HCT116 (cell line): ENCODE measurements around the gene C14orf93. TPM values are rescaled to one million over a fixed set of nuclear protein-coding genes. Genes with fewer than 3 reads are reported as not detected.

Experiments used
- ATAC-seq: fragments of 200-7000 bp; cut with Tn5 transposase; 2 replicates; pipeline ENCODE4 v1.9.1; 2020; ENCODE audit warnings: mild to moderate bottlenecking, moderate library complexity
- BruUV-seq: library from RNA; stranded (reverse); fragments of 400-500 nt; replicated peaks from 2 replicates; lab custom pipeline; 2021; lab: Mats Ljungman, UMichigan
- CTCF ChIA-PET: fragments of 300-600 bp; sonication (Branson Sonifier 250); formaldehyde crosslinking; loops from one replicate; lab custom pipeline; 2021; ENCODE audit warnings: antibody characterized with exemption; lab: Charles Lee
- POLR2A ChIA-PET: fragments of 300-600, 350-600 bp; sonication (Branson Sonifier 250); formaldehyde crosslinking; loops from one replicate; lab custom pipeline; 2021; ENCODE audit warnings: antibody characterized with exemption; lab: Charles Lee
- RAD21 ChIA-PET, 2 experiments: fragments of 300-600 bp; sonication (Branson Sonifier 250); formaldehyde crosslinking; loops; one replicate each; lab custom pipeline; 2023; ENCODE audit warnings: low total read pairs in 2 of 2; ENCODE audit not compliant: uncharacterized antibody in 2 of 2, unreplicated experiment in 2 of 2, low non-redundant PET in 1 of 2; lab: Charles Lee
- DNase-seq: peaks from one replicate; pipeline ENCODE4 v3.0.0-alpha.2; 2010; ENCODE audit warnings: low read depth, low spot score
- H2AFZ ChIP-seq: fragments of 200-600 bp; shearing (Covaris generic), sonication (generic); 2 replicates; pipeline ENCODE4 v1.6.1; 2017; ENCODE audit warnings: low read depth, mixed run types, mixed read lengths, antibody characterized with exemption, low read length; ENCODE audit not compliant: poor library complexity, severe bottlenecking
- H3K27ac ChIP-seq: 2 replicates; pipeline ENCODE4 v1.5.1; 2012; ENCODE audit warnings: low read depth, low read length
- H3K27me3 ChIP-seq: fragments of 200-600 bp; sonication (generic); 2 replicates; pipeline ENCODE4 v1.6.1; 2016; ENCODE audit warnings: mixed run types, low read length, mixed read lengths; ENCODE audit not compliant: insufficient read depth
- H3K36me3 ChIP-seq, 2 experiments: fragments of 200-500 bp in 1 of 2; fragments of 200-600 bp in 1 of 2; sonication (Bioruptor generic) in 1 of 2; sonication (generic) in 1 of 2; 2 replicates each; pipeline versions ENCODE4 v1.5.1 to v1.6.1; 2014 to 2016; ENCODE audit warnings: low read length in 2 of 2, inconsistent platforms in 1 of 2, mixed read lengths in 1 of 2, mixed run types in 1 of 2; ENCODE audit not compliant: insufficient read depth in 2 of 2, control insufficient read depth in 1 of 2
- H3K4me1 ChIP-seq, 2 experiments: fragments of 200-600 bp in 1 of 2; sonication (generic) in 1 of 2; 2 replicates each; pipeline versions ENCODE4 v1.5.1 to v1.6.1; 2012 to 2017; ENCODE audit warnings: low read length in 2 of 2, inconsistent platforms in 1 of 2, mild to moderate bottlenecking in 1 of 2, mixed read lengths in 1 of 2, mixed run types in 1 of 2, moderate library complexity in 1 of 2; ENCODE audit not compliant: insufficient read depth in 2 of 2, control insufficient read depth in 1 of 2
- H3K4me2 ChIP-seq: fragments of 200-600 bp; sonication (generic); 2 replicates; pipeline ENCODE4 v1.6.1; 2017; ENCODE audit warnings: mixed run types, low read length, mixed read lengths
- H3K4me3 ChIP-seq, 2 experiments: fragments of 200-600 bp in 1 of 2; sonication (generic) in 1 of 2; replicated peaks in 1 of 2; 2 replicates each; pipeline ENCODE4 v1.5.1; 2011 to 2016; ENCODE audit warnings: low read length in 2 of 2, control low read depth in 1 of 2, low read depth in 1 of 2, mild to moderate bottlenecking in 1 of 2, mixed read lengths in 1 of 2, mixed run types in 1 of 2
- H3K79me2 ChIP-seq: fragments of 200-600 bp; sonication (generic); 2 replicates; pipeline ENCODE4 v1.6.1; 2017; ENCODE audit warnings: mild to moderate bottlenecking, mixed run types, low read length, moderate library complexity, mixed read lengths; ENCODE audit not compliant: insufficient read depth
- H3K9ac ChIP-seq: fragments of 200-600 bp; sonication (generic); 2 replicates; pipeline ENCODE4 v1.6.1; 2016; ENCODE audit warnings: low read length, mixed read lengths
- H3K9me2 ChIP-seq: fragments of 200-600 bp; sonication (generic), shearing (Covaris generic); 2 replicates; pipeline ENCODE4 v1.6.1; 2017; ENCODE audit warnings: mixed run types, mild to moderate bottlenecking, moderate library complexity; ENCODE audit not compliant: insufficient read depth
- H3K9me3 ChIP-seq, 2 experiments: fragments of 200-500 bp in 1 of 2; fragments of 200-600 bp in 1 of 2; sonication (Bioruptor generic) in 1 of 2; sonication (generic) in 1 of 2; 2 replicates each; pipeline ENCODE4 v1.6.1; 2014 to 2017; ENCODE audit warnings: low read length in 2 of 2, mixed read lengths in 2 of 2, inconsistent platforms in 1 of 2, low read depth in 1 of 2, mild to moderate bottlenecking in 1 of 2, mixed run types in 1 of 2, moderate library complexity in 1 of 2; ENCODE audit not compliant: control insufficient read depth in 1 of 2, insufficient read depth in 1 of 2
- H4K20me1 ChIP-seq: fragments of 200-600 bp; sonication (generic), shearing (Covaris generic); 2 replicates; pipeline ENCODE4 v1.6.1; 2017; ENCODE audit warnings: mixed run types, mild to moderate bottlenecking, moderate library complexity; ENCODE audit not compliant: insufficient read depth
- ATF3 ChIP-seq: IDR thresholded peaks from 2 replicates; pipeline ENCODE4 v1.6.1; 2012
- CBX3 ChIP-seq: IDR thresholded peaks from 2 replicates; pipeline ENCODE4 v1.6.1; 2012; ENCODE audit warnings: low read depth
- CTCF ChIP-seq, 3 experiments: fragments of 200-600 bp in 1 of 3; sonication (generic) in 1 of 3; IDR thresholded peaks in 2 of 3; conservative IDR thresholded peaks in 1 of 3; 2 replicates each; pipeline ENCODE4 v1.5.1; 2012 to 2017; ENCODE audit warnings: low read depth in 2 of 3, low read length in 2 of 3, antibody characterized with exemption in 1 of 3, borderline replicate concordance in 1 of 3, control low read depth in 1 of 3, mild to moderate bottlenecking in 1 of 3, mixed read lengths in 1 of 3, mixed run types in 1 of 3, moderate library complexity in 1 of 3; ENCODE audit not compliant: insufficient read depth in 1 of 3
- EZH2 ChIP-seq: fragments of 200-600 bp; sonication (generic); IDR thresholded peaks from 2 replicates; pipeline ENCODE4 v1.6.1; 2017; ENCODE audit warnings: antibody characterized with exemption, mixed run types
- JUND ChIP-seq: IDR thresholded peaks from 2 replicates; pipeline ENCODE4 v1.6.1; 2012
- POLR2A ChIP-seq: IDR thresholded peaks from 2 replicates; pipeline ENCODE4 v1.7.0; 2011; ENCODE audit warnings: borderline replicate concordance; ENCODE audit not compliant: insufficient read depth, insufficient read length; ENCODE audit errors: extremely low read depth
- REST ChIP-seq: IDR thresholded peaks from 2 replicates; pipeline ENCODE4 v1.6.1; 2012; ENCODE audit warnings: low read depth
- SIN3A ChIP-seq: IDR thresholded peaks from 2 replicates; pipeline ENCODE4 v1.6.1; 2012; ENCODE audit warnings: low read depth
- ZFX ChIP-seq: fragments of 450-650 bp; IDR thresholded peaks from 2 replicates; pipeline ENCODE4 v1.6.1; 2017
- ZNF274 ChIP-seq: fragments of 200-500 bp; sonication (Bioruptor generic); IDR thresholded peaks from 2 replicates; pipeline ENCODE4 v1.6.1; 2014; ENCODE audit warnings: mild to moderate bottlenecking, low read depth, low read length, inconsistent platforms
- intact Hi-C: fragments of 100-400 bp; cut with micrococcal nuclease; formaldehyde crosslinking; loops from 2 replicates; pipeline ENCODE4 v1.10.0; 2022
- total RNA-seq: library from RNA; stranded (reverse); gene quantifications from one replicate; pipeline ENCODE4 v1.2.1, GENCODE V29; 2021; ENCODE audit not compliant: unreplicated experiment

Gene C14orf93
- total RNA-seq, 1 experiment from 2014 or later, result 13.7 TPM

- intact Hi-C loops, result no loop called here
- Histone ChIP-seq H2AFZ (no peak overlapping the region), H3K4me1 (peaks cover 6 to 16% of the 10 kb centered on the region in 2 experiments; a peak in 3 of 4 replicates), H3K9me2 (no peaks in the 10 kb centered on the region), H3K4me2 (no peak overlapping the region), H3K9me3 (no peaks in the 10 kb centered on the region), H3K9ac (no peak overlapping the region), H3K27me3 (no peaks in the 10 kb centered on the region), H3K27ac (no peak overlapping the region), H3K4me3 (no peak overlapping the region), H4K20me1 (no peaks in the 10 kb centered on the region), H3K79me2 (no peaks in the 10 kb centered on the region), H3K36me3 (peaks cover 0 to 12% of the 10 kb centered on the region in 2 experiments; a peak in 2 of 4 replicates)
- ChIA-PET POLR2A (no interaction called here), RAD21 (no interaction called here), CTCF (interaction anchor here (1.0 kb wide), 1 partner anchor 36 kb away, joined by 3 read pairs; no protein-coding TSS in a partner anchor)
- BruUV-seq, result no TSS peak
- no peak for ATAC-seq
- TF ChIP-seq CTCF (IDR thresholded peaks at IDR 0.05 in 2 of 3, conservative IDR thresholded peaks at IDR 0.05 in 1 of 3; ENCODE audit: borderline replicate concordance in 1 of 3, insufficient read depth in 1 of 3, low read depth in 2 of 3, low read length in 2 of 3) (no peak), ATF3 (no peak), ZNF274 (no peak), POLR2A (no peak), REST (no peak), CBX3 (no peak), JUND (no peak), SIN3A (no peak), EZH2 (no peak), ZFX (no peak)
- no peak for DNase-seq
Measured at GRCh38 chr14:23021889-23022442, 12.0 kb upstream of the C14orf93 start.
